CD8-positive, alpha-beta memory T cell (primary cell): ENCODE measurements around the gene GNAZ. TPM values are rescaled to one million over a fixed set of nuclear protein-coding genes. Genes with fewer than 3 reads are reported as not detected.
A peak's percentile ranks its signal among the peaks of the same experiment; 100 is the strongest.

Source experiments
- CTCF ChIA-PET: fragments of 350-600 bp; sonication (Branson Sonifier 250); formaldehyde crosslinking; loops from one replicate; lab custom pipeline; 2021; ENCODE audit warnings: antibody characterized with exemption; lab: Charles Lee
- POLR2A ChIA-PET: fragments of 350-600 bp; sonication (Branson Sonifier 250); formaldehyde crosslinking; loops from one replicate; lab custom pipeline; 2021; ENCODE audit warnings: antibody characterized with exemption; lab: Charles Lee
- DNase-seq, 5 donors: peaks; one replicate each; pipeline versions ENCODE4 v3.0.0 to v3.0.0-alpha.2; 2020 to 2022; ENCODE audit warnings: mixed read lengths in 1 of 5
- H3K27ac ChIP-seq: one replicate; pipeline ENCODE4 v1.7.0; 2013; ENCODE audit warnings: low read depth, mild to moderate bottlenecking, low read length, moderate library complexity
- H3K27me3 ChIP-seq: 2 replicates; pipeline ENCODE4 v1.7.0; 2013; ENCODE audit warnings: low read length, mild to moderate bottlenecking; ENCODE audit not compliant: insufficient read depth, poor library complexity, severe bottlenecking
- H3K36me3 ChIP-seq: 2 replicates; pipeline ENCODE4 v1.7.0; 2013; ENCODE audit warnings: mild to moderate bottlenecking, low read length, moderate library complexity; ENCODE audit not compliant: insufficient read depth
- H3K4me1 ChIP-seq: 2 replicates; pipeline ENCODE4 v1.7.0; 2013; ENCODE audit warnings: mild to moderate bottlenecking, low read length, moderate library complexity; ENCODE audit not compliant: insufficient read depth
- H3K4me3 ChIP-seq: 2 replicates; pipeline ENCODE4 v1.7.0; 2013; ENCODE audit warnings: mild to moderate bottlenecking, low read length
- H3K9me3 ChIP-seq: 2 replicates; pipeline ENCODE4 v1.7.0; 2013; ENCODE audit warnings: mild to moderate bottlenecking, low read length
- H3K27ac Mint-ChIP-seq, 8 donors: one replicate each; pipeline ENCODE4 v1.8.0; 2020 to 2021; ENCODE audit warnings: mixed read lengths in 8 of 8, mild to moderate bottlenecking in 6 of 8, inconsistent platforms in 3 of 8, moderate library complexity in 3 of 8
- H3K27me3 Mint-ChIP-seq, 2 donors: one replicate each; pipeline ENCODE4 v1.8.0; 2020 to 2021; ENCODE audit warnings: mixed read lengths in 2 of 2, mild to moderate bottlenecking in 1 of 2, moderate library complexity in 1 of 2
- H3K36me3 Mint-ChIP-seq, 3 donors: one replicate each; pipeline ENCODE4 v1.8.0; 2020 to 2021; ENCODE audit warnings: mixed read lengths in 3 of 3, inconsistent platforms in 1 of 3, mild to moderate bottlenecking in 1 of 3
- H3K4me1 Mint-ChIP-seq, 3 donors: one replicate each; pipeline ENCODE4 v1.8.0; 2020 to 2021; ENCODE audit warnings: mixed read lengths in 3 of 3, inconsistent platforms in 1 of 3, mild to moderate bottlenecking in 1 of 3
- H3K4me3 Mint-ChIP-seq, 7 donors: one replicate each; pipeline ENCODE4 v1.8.0; 2020 to 2021; ENCODE audit warnings: mixed read lengths in 7 of 7, mild to moderate bottlenecking in 6 of 7, moderate library complexity in 4 of 7, inconsistent platforms in 2 of 7
- H3K9me3 Mint-ChIP-seq, 5 donors: one replicate each; pipeline ENCODE4 v1.8.0; 2020 to 2022; ENCODE audit warnings: mixed read lengths in 5 of 5, mild to moderate bottlenecking in 3 of 5, moderate library complexity in 2 of 5, inconsistent platforms in 1 of 5
- polyA plus RNA-seq: library from polyadenylated mRNA; unstranded; fragments of 300-500 nt; fragmentation: Illumina TruSeq; gene quantifications from one replicate; pipeline ENCODE4 v1.2.3, GENCODE V29; 2021
- total RNA-seq, 2 experiments: library from RNA; stranded (reverse); gene quantifications; one replicate each; pipeline ENCODE4 v1.2.3, GENCODE V29; 2021

Gene GNAZ
- total and polyA plus RNA-seq, 3 experiments from 2014 or later, result 0.53 to 2.6 (median 2.0) TPM

DNA sequence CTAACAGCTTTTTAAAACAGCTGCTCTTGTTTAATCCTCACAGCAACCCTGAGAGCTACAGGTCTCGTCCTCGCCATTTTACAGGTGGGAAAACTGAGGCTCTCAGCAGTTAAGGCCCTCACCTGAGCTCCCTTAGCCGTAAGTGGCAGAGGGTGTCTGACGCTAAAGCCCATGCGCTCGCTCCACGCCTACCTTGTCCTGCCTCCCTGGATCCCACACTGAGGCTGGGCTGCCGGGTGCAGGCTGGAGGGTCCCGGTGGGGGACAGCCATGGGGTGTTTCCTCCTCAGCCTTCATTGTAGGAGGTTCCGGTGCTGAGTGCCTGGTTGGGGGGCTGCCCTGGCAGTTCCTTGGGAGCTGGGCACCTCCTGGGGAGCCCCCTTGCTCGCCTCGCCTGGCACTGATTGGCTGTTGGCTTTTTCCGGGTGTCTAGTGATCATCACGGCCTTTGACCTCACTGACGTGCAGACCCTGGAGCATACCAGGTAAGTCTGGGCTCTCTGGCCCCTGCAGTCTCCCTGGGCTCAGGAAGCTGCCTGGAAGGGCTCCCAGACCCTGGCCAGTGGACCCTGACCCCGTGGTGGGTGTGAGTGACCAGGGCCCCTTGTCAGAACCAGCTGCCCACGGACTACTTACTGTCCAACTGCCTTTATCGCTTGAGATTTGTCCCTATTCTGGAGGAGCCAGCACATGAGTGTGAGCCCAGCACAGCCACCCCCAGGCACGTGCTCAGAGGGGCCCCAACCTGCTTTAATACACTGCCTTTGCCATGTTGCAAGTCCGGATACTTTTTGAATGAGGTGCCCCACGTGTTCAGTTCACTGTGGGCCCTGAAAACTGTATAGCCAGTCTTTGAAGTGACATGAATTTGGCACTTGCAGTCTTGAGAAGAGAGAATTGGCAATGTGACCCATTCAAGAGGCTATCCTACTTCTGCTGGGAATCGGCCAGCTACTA is 87.5 kb downstream of the GNAZ start:
- peaks cover 8 to 13% (median 10%) of the 10 kb centered on the region in 3 donors for H3K4me1 Mint-ChIP-seq
- peaks cover 9% of the 10 kb centered on the region for H3K4me1 ChIP-seq

DNA sequence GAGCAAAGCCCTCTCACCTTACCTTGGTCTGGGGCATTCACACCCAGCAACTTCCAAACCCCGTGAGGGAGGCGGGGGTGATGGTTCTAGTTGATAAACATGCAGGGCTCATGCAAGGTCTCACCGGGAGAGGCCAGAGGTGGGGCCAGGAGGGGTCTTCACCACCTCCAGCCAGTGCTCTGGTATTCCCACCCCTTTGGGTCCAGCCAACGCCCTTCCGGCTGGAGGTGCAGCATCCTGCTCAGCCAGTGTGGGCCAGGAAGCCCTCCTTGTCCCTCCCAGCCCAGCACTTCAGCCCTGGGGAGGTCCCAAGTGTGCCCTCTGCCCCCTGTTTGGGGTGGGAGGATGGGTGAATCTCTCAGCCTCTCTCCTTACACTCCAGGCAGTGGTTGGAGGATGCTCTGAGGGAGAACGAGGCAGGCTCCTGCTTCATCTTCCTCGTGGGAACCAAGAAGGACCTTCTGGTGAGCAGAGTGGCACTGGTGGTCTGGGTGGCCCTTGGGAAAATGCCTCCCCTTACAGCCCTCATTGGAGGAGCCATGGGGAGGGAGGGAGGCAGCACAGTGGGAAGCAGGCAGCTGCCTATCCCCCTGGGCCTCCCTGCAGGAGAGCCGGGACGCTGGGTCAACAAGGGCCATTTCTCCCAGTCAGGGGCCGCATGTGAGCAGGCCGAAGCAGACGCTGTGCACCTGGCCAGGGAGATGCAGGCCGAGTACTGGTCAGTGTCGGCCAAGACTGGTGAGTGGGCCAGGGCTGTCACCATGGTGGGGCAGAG is 88.4 kb downstream of the GNAZ start:
- H3K27ac Mint-ChIP-seq, result no peak overlapping the region
- Histone ChIP-seq H3K4me1 (no peaks in the 10 kb centered on the region), H3K36me3 (no peaks in the 10 kb centered on the region), H3K9me3 (no peaks in the 10 kb centered on the region), H3K27ac (no peak overlapping the region), H3K27me3 (peaks cover 32% of the 10 kb centered on the region), H3K4me3 (no peak overlapping the region)
- CTCF ChIA-PET, result no interaction called here
- H3K36me3 Mint-ChIP-seq, result no peaks in the 10 kb centered on the region
- POLR2A ChIA-PET, result no interaction called here
- no peaks in the 10 kb centered on the region for H3K27me3 Mint-ChIP-seq
- DNase-seq, result no peak
- no peaks in the 10 kb centered on the region for H3K9me3 Mint-ChIP-seq
- H3K4me1 Mint-ChIP-seq, result peaks cover 0 to 4% (median under 1%) of the 10 kb centered on the region in 3 donors
- no peak overlapping the region for H3K4me3 Mint-ChIP-seq

More for the DNA sequence above, 87.5 kb downstream of the GNAZ start:
- H3K27ac Mint-ChIP-seq, result peak overlapping the region in 2 of 8 donors; percentile 12 to 22
- ChIA-PET POLR2A (no interaction called here), CTCF (interaction anchor here (1.1 to 1.4 kb wide), 3 partner anchors 30 to 133 kb away, joined by 3 to 4 read pairs (median 4); no protein-coding TSS in a partner anchor)
- H3K4me3 Mint-ChIP-seq, result no peak overlapping the region
- Histone ChIP-seq H3K36me3 (no peaks in the 10 kb centered on the region), H3K27me3 (peaks cover 32% of the 10 kb centered on the region), H3K27ac (no peak overlapping the region), H3K4me3 (no peak overlapping the region), H3K9me3 (no peaks in the 10 kb centered on the region)
- no peaks in the 10 kb centered on the region for H3K9me3 Mint-ChIP-seq
- no peaks in the 10 kb centered on the region for H3K36me3 Mint-ChIP-seq
- H3K27me3 Mint-ChIP-seq, result no peaks in the 10 kb centered on the region
- no peak for DNase-seq

DNA sequence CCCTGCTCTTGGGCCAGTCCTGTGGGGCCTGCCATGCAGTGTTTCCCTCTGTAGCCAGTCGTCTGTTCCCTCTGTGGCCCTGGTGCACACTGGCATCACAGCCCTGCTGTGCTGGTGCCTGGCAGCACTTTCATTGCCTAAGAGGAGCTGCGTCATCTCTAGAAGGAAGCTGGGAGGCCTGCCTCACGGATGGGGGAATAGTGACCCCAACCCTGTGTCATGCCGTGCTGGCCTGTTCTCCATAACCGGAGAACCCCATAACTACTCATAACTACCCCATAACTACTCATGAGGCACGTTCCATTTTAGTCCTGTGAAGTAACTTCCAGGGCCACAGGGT is 88.9 kb downstream of the GNAZ start:
- no peak overlapping the region for H3K4me3 ChIP-seq
- H3K27me3 ChIP-seq, result peaks cover 32% of the 10 kb centered on the region
- no peak overlapping the region for H3K27ac Mint-ChIP-seq
- H3K4me1 ChIP-seq, result no peaks in the 10 kb centered on the region
- no peaks in the 10 kb centered on the region for H3K27me3 Mint-ChIP-seq
- no peaks in the 10 kb centered on the region for H3K9me3 ChIP-seq
- H3K36me3 ChIP-seq, result no peaks in the 10 kb centered on the region
- CTCF ChIA-PET, result no interaction called here
- no peaks in the 10 kb centered on the region for H3K9me3 Mint-ChIP-seq
- no peaks in the 10 kb centered on the region for H3K36me3 Mint-ChIP-seq
- DNase-seq, result no peak
- no peak overlapping the region for H3K4me3 Mint-ChIP-seq
- no peak overlapping the region for H3K27ac ChIP-seq
- peaks cover 0 to under 1% (median 0%) of the 10 kb centered on the region in 3 donors for H3K4me1 Mint-ChIP-seq
- POLR2A ChIA-PET, result no interaction called here

DNA sequence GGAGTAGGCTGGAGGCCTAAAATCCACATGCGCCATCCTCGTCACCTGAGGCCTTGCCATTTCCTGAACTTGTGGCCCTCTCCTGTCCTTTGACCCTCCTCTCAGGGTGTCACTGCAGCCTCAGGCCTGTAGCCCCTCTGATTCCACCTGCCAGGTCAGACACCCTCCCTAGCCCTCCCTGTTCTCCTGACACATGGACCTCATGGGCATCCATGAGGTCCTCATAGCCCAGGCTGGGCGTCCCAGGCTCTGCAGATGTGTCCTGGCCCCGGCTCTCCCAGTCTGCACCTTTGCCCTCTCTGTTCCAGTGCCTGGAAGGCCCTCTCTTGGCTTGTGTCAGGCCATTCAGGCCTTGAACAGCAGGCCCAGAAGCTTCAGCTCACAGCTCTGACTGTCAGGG is 90.7 kb downstream of the GNAZ start:
- Mint-ChIP-seq H3K4me1 (no peaks in the 10 kb centered on the region), H3K36me3 (no peaks in the 10 kb centered on the region), H3K27ac (no peak overlapping the region), H3K9me3 (peaks cover 0 to 2% (median 0%) of the 10 kb centered on the region in 5 donors), H3K27me3 (no peaks in the 10 kb centered on the region), H3K4me3 (no peak overlapping the region)
- Histone ChIP-seq H3K27me3 (peaks cover 22% of the 10 kb centered on the region), H3K36me3 (no peaks in the 10 kb centered on the region), H3K4me1 (no peaks in the 10 kb centered on the region), H3K4me3 (no peak overlapping the region), H3K27ac (no peak overlapping the region), H3K9me3 (no peaks in the 10 kb centered on the region)
- DNase-seq, result no peak
- CTCF ChIA-PET, result no interaction called here
- POLR2A ChIA-PET, result no interaction called here

DNA sequence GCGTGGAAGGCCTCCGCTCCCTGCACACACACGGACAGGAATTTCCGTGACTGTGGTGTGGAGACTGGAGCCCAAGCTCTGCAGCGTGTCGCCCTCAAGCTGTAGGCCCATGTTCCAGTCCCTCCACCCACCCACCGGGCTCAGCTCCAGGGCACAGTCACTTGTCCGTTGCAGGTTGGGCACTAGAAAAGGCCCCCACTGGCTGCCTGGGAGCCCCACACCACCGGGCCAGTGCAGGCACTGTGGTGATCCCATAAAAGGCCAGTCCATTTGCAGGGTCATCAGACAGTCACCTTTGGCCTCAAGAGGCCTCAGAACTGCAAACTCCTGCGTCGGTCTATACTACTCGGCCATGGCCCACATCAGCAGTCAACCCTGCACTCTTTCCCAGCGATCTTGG is 91.3 kb downstream of the GNAZ start:
- H3K27ac Mint-ChIP-seq, result peak overlapping the region in 1 of 8 donors; percentile 89
- Histone ChIP-seq H3K27ac (no peak overlapping the region), H3K4me3 (no peak overlapping the region), H3K27me3 (peaks cover 20% of the 10 kb centered on the region), H3K4me1 (no peaks in the 10 kb centered on the region), H3K36me3 (no peaks in the 10 kb centered on the region), H3K9me3 (no peaks in the 10 kb centered on the region)
- POLR2A ChIA-PET, result no interaction called here
- no peak for DNase-seq
- no peak overlapping the region for H3K4me3 Mint-ChIP-seq
- H3K27me3 Mint-ChIP-seq, result no peaks in the 10 kb centered on the region
- H3K9me3 Mint-ChIP-seq, result peaks cover 0 to 2% (median 0%) of the 10 kb centered on the region in 5 donors
- CTCF ChIA-PET, result no interaction called here
- no peaks in the 10 kb centered on the region for H3K36me3 Mint-ChIP-seq
- no peaks in the 10 kb centered on the region for H3K4me1 Mint-ChIP-seq

DNA sequence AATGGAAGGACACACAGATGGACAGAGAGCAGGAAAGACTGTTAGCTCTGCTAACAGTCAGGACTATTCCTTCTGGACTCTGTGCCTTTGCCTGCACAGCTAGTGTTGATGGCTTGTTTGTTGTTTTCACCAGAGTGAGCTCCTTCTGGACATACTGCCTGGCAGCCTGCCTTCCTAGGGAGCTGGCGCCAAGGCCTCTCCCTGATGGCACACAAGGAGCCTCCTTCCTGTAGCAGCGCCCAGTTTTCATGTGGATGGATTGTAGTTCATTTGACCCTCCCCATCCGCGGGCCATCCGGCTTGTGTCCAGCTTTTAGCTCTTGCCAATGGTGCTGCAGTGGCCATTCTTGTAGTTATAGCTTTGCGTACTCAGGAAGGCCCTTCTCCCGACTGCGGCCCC is 93.3 kb downstream of the GNAZ start:
- POLR2A ChIA-PET, result no interaction called here
- Histone ChIP-seq H3K9me3 (no peaks in the 10 kb centered on the region), H3K27ac (no peak overlapping the region), H3K36me3 (no peaks in the 10 kb centered on the region), H3K4me3 (no peak overlapping the region), H3K27me3 (peaks cover 12% of the 10 kb centered on the region), H3K4me1 (no peaks in the 10 kb centered on the region)
- H3K4me3 Mint-ChIP-seq, result no peak overlapping the region
- no peaks in the 10 kb centered on the region for H3K36me3 Mint-ChIP-seq
- H3K27me3 Mint-ChIP-seq, result no peaks in the 10 kb centered on the region
- no peak overlapping the region for H3K27ac Mint-ChIP-seq
- H3K4me1 Mint-ChIP-seq, result no peaks in the 10 kb centered on the region
- CTCF ChIA-PET, result interaction anchor here (0.9 kb wide), 1 partner anchor 11 kb away, joined by 3 read pairs; no protein-coding TSS in a partner anchor
- H3K9me3 Mint-ChIP-seq, result peaks cover 0 to 2% (median 0%) of the 10 kb centered on the region in 5 donors
- no peak for DNase-seq

DNA sequence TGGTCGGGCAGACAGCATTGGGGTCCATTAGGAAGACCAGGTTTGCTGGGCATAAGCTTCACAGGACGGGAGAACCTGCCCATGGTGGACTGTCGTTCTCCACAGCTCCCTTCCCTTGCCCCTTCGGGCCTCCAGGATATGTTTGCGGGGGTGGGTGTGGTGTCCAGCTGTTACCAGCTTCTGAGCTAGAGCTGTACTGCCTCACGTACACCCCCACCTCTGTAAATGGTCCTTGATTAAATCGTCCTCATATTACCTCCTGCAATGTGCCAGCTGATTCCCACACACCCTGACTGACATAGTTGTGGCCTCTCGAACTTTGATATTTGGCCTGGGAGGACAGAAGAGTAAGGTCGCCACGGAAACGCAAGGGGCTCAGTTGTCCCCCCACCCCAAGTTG is 93.8 kb downstream of the GNAZ start:
- Histone ChIP-seq H3K9me3 (no peaks in the 10 kb centered on the region), H3K36me3 (no peaks in the 10 kb centered on the region), H3K4me3 (no peak overlapping the region), H3K4me1 (no peaks in the 10 kb centered on the region), H3K27me3 (peaks cover 12% of the 10 kb centered on the region), H3K27ac (no peak overlapping the region)
- H3K27ac Mint-ChIP-seq, result no peak overlapping the region
- H3K36me3 Mint-ChIP-seq, result no peaks in the 10 kb centered on the region
- H3K9me3 Mint-ChIP-seq, result peaks cover 0 to 2% (median 0%) of the 10 kb centered on the region in 5 donors
- ChIA-PET CTCF (interaction anchor here (0.9 kb wide), 1 partner anchor 10 kb away, joined by 3 read pairs; no protein-coding TSS in a partner anchor), POLR2A (no interaction called here)
- no peak for DNase-seq
- no peaks in the 10 kb centered on the region for H3K27me3 Mint-ChIP-seq
- no peaks in the 10 kb centered on the region for H3K4me1 Mint-ChIP-seq
- no peak overlapping the region for H3K4me3 Mint-ChIP-seq
